KMS-11 (cell line): ENCODE data around the gene CCDC3.

Experiments used
- H2AFZ ChIP-seq: fragments of 200-600 bp; sonication (generic); 2 replicates; pipeline ENCODE4 v1.6.1; 2016; ENCODE audit warnings: antibody characterized with exemption, mixed run types, low read depth
- H3K27ac ChIP-seq: fragments of 200-600 bp; sonication (generic); 2 replicates; pipeline ENCODE4 v1.6.1; 2016; ENCODE audit warnings: mild to moderate bottlenecking, mixed run types
- H3K27me3 ChIP-seq: fragments of 200-600 bp; sonication (generic); 2 replicates; pipeline ENCODE4 v1.6.1; 2017; ENCODE audit warnings: mild to moderate bottlenecking, low read depth, mixed run types, moderate library complexity; ENCODE audit not compliant: insufficient read depth
- H3K36me3 ChIP-seq: fragments of 200-600 bp; sonication (generic); 2 replicates; pipeline ENCODE4 v1.6.1; 2017; ENCODE audit warnings: mild to moderate bottlenecking, mixed run types; ENCODE audit not compliant: insufficient read depth
- H3K4me1 ChIP-seq: fragments of 200-600 bp; sonication (generic); 2 replicates; pipeline ENCODE4 v1.6.1; 2016; ENCODE audit warnings: mild to moderate bottlenecking, low read depth, mixed run types; ENCODE audit not compliant: poor library complexity, severe bottlenecking
- H3K4me2 ChIP-seq: fragments of 200-600 bp; sonication (generic); 2 replicates; pipeline ENCODE4 v1.7.0; 2016; ENCODE audit warnings: mild to moderate bottlenecking, mixed run types
- H3K4me3 ChIP-seq: fragments of 200-600 bp; sonication (generic); IDR thresholded peaks from 2 replicates; pipeline ENCODE4 v1.6.1; 2017; ENCODE audit warnings: low read depth, low read length, mixed read lengths; ENCODE audit not compliant: insufficient read depth
- H3K79me2 ChIP-seq: fragments of 200-600 bp; sonication (generic); 2 replicates; pipeline ENCODE4 v1.6.1; 2016; ENCODE audit warnings: low read depth, mixed run types; ENCODE audit not compliant: insufficient read depth
- H3K9ac ChIP-seq: fragments of 200-600 bp; sonication (generic); 2 replicates; pipeline ENCODE4 v1.6.1; 2016; ENCODE audit warnings: mild to moderate bottlenecking, mixed run types
- H4K20me1 ChIP-seq: fragments of 200-600 bp; sonication (generic); 2 replicates; pipeline ENCODE4 v1.6.1; 2016; ENCODE audit warnings: mild to moderate bottlenecking, mixed run types; ENCODE audit not compliant: insufficient read depth
- CTCF ChIP-seq: fragments of 200-600 bp; sonication (generic); conservative IDR thresholded peaks from 2 replicates; pipeline ENCODE4 v1.6.1; 2017; ENCODE audit warnings: low read depth, mild to moderate bottlenecking, antibody characterized with exemption, low read length, moderate library complexity, mixed read lengths

Gene CCDC3

GRCh38 chr10:12978891-12979290, 22.6 kb downstream of the CCDC3 start:
- Histone ChIP-seq H3K27me3 (no peaks in the 10 kb centered on the region), H3K4me2 (no peak overlapping the region), H3K36me3 (no peaks in the 10 kb centered on the region), H3K4me3 (no peak overlapping the region), H3K9ac (no peak overlapping the region), H2AFZ (no peak overlapping the region), H4K20me1 (no peaks in the 10 kb centered on the region), H3K79me2 (no peaks in the 10 kb centered on the region), H3K27ac (no peak overlapping the region), H3K4me1 (no peaks in the 10 kb centered on the region)
- no peak for TF ChIP-seq CTCF

- Histone ChIP-seq H3K27me3 (no peaks in the 10 kb centered on the region), H2AFZ (no peak overlapping the region), H3K9ac (no peak overlapping the region), H3K4me3 (no peak overlapping the region), H3K4me1 (no peaks in the 10 kb centered on the region), H3K4me2 (no peak overlapping the region), H3K79me2 (no peaks in the 10 kb centered on the region), H3K36me3 (no peaks in the 10 kb centered on the region), H3K27ac (no peak overlapping the region), H4K20me1 (no peaks in the 10 kb centered on the region)
- no peak for TF ChIP-seq CTCF
These were observed 25.6 kb downstream of the CCDC3 start for GRCh38 chr10:12975906-12976305.

DNA sequence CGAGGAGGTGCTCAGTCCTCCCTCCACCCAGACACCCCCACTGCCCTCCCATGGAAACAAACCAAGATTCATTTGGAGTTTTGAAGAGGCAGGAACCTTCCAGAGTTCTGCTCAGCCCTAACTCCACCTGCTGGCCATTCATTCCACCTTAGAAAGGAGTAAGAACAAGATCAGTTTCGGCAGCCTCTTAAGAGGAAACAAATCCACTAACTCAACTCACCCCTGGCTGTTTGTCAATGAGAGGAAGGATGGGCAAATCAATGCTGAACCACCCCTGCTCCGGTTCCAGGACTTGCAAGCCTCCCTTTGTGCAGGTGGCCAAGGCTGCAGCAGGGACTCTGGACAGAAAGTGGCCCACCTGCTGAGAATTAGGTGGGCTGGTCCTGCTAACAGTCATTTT, 26.2 kb downstream of the CCDC3 start:
- H3K9ac ChIP-seq = no peak overlapping the region
- H3K27ac ChIP-seq = no peak overlapping the region
- no peaks in the 10 kb centered on the region for H3K27me3 ChIP-seq
- H2AFZ ChIP-seq = no peak overlapping the region
- no peak overlapping the region for H3K4me3 ChIP-seq
- no peaks in the 10 kb centered on the region for H4K20me1 ChIP-seq
- H3K36me3 ChIP-seq = no peaks in the 10 kb centered on the region
- no peaks in the 10 kb centered on the region for H3K4me1 ChIP-seq
- H3K79me2 ChIP-seq = no peaks in the 10 kb centered on the region
- H3K4me2 ChIP-seq = no peak overlapping the region
- no peak for TF ChIP-seq CTCF

GRCh38 chr10:12974491-12975199, 26.9 kb downstream of the CCDC3 start:
- Histone ChIP-seq H3K4me3 (no peak overlapping the region), H3K4me1 (no peaks in the 10 kb centered on the region), H3K27me3 (no peaks in the 10 kb centered on the region), H3K36me3 (no peaks in the 10 kb centered on the region), H3K4me2 (no peak overlapping the region), H3K9ac (no peak overlapping the region), H3K79me2 (no peaks in the 10 kb centered on the region), H2AFZ (no peak overlapping the region), H3K27ac (no peak overlapping the region), H4K20me1 (no peaks in the 10 kb centered on the region)
- no peak for TF ChIP-seq CTCF
